ENCODE measurements around the gene EIF4A3. TPM values are rescaled to one million over a fixed set of nuclear protein-coding genes. Genes with fewer than 3 reads are reported as not detected.
A peak's percentile ranks its signal among the peaks of the same experiment; 100 is the strongest.

The EIF4A3 gene
- total and polyA plus RNA-seq, 12 donors = 16.2 to 51.0 (median 34.3) TPM

DNA sequence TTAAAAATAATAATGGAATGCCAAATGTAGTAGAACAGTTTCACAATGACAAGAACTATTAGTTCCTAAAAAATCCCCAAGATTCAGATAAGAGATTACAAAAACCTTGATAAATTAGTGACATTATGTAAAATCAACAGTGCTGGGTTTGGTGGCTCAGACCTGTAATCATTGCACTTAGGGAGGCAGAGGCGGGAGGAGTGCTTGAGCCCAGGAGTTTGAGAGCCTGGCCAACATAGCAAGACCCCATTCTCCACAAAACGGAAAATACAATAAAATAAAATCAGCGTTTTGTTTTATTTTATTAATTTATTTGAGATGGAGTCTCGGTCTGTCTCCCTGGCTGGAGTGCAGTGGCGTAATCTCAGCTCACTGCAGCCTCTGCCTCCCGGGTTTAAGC, 27.0 kb upstream of the EIF4A3 start:
- no peak overlapping the region for H3K27ac ChIP-seq
- no peaks in the 10 kb centered on the region for H3K36me3 ChIP-seq
- peaks cover 0 to 13% (median 3%) of the 10 kb centered on the region in 7 donors for H3K27me3 ChIP-seq
- no peak for DNase-seq
- H3K4me1 ChIP-seq = peaks cover 0 to 7% (median 0%) of the 10 kb centered on the region in 9 donors
- WGBS, 2 donors = 94 to 95% methylated on average over 6 of the region's 6 CpGs
- intact Hi-C loops (cut with DNase I) = no loop called here
- H3K4me3 ChIP-seq = no peak overlapping the region
- no peak for TF ChIP-seq CTCF (IDR thresholded peaks at IDR 0.05)
- ATAC-seq = no peak
- no peaks in the 10 kb centered on the region for H3K9me3 ChIP-seq

GRCh38 chr17:80173126-80173525, 26.2 kb upstream of the EIF4A3 start:
- Histone ChIP-seq H3K36me3 (no peaks in the 10 kb centered on the region), H3K27ac (no peak overlapping the region), H3K9me3 (no peaks in the 10 kb centered on the region), H3K4me3 (no peak overlapping the region), H3K4me1 (peaks cover 0 to 7% (median 0%) of the 10 kb centered on the region in 9 donors), H3K27me3 (peaks cover 0 to 13% (median 3%) of the 10 kb centered on the region in 7 donors)
- TF ChIP-seq CTCF (IDR thresholded peaks at IDR 0.05) = no peak
- intact Hi-C loops (cut with DNase I) = no loop called here
- ATAC-seq (no peak), DNase-seq (no peak)
- 74 to 88% methylated on average over 12 of the region's 12 CpGs for WGBS, 2 donors

DNA sequence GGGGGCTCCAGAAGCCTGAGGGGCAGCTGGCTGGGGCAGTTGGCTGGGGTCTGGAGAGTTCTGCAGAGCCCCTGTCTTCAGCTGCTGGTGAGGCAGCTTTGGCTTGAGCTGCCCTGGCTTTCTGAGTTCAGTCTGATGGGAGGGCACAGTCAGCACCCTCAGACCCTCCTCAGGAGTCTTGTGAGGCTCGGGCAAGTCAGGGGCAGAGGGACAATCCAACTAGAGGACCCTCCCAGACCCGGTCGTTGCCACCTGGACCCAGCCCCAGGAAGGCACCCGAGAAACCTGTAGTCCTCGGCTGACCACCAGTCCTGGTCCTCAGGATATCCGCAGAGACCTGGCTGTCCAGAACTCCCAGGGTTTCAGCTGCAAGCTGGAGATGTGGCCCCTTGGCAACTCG, 24.8 kb upstream of the EIF4A3 start:
- ATAC-seq (peak in 1 of 8 donors; percentile 30), DNase-seq (no peak)
- 87 to 94% methylated on average over 7 of the region's 7 CpGs for WGBS, 2 donors
- Histone ChIP-seq H3K27ac (no peak overlapping the region), H3K4me1 (peaks cover 0 to 7% (median 0%) of the 10 kb centered on the region in 9 donors), H3K36me3 (no peaks in the 10 kb centered on the region), H3K4me3 (no peak overlapping the region), H3K9me3 (no peaks in the 10 kb centered on the region), H3K27me3 (peaks cover 0 to 10% (median 3%) of the 10 kb centered on the region in 7 donors)
- no peak for TF ChIP-seq CTCF (IDR thresholded peaks at IDR 0.05)
- intact Hi-C loops (cut with DNase I) = no loop called here

DNA sequence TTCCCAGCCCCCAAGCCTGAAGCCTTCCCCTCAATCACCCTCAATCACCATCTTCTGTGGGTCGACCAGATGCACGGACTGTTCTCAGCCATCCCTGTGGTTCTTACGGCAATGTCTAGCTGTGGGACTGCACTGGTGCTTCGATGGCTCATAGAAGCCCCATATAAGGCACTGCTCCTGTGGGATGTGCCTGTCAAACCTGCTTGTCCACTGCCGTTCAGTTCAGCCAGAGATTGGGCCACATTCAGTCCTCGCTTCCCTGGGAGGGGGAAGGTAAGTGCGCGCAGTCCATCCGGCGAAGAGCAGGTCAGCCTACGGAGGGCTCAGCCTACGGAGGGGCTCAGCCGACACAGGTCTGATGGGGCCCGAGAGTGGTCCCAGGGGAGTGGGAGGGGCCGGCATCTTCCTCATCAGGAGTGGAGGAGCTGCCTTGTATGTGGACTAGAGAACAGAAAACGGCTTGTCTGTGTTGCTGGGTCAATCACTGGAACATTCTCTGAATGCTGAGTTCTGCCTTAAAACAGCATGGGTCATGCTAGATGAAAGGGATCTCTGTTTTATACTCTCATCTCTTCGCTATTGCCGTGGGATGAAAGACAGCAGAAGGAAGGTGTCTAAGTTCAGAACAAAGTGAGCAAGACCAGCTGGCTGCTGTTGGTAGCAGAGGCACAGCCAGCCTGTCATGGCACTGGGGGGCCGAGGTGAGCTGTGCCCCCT, 23.0 kb upstream of the EIF4A3 start, which contains the start of gene CARD14:
Gene CARD14, plus strand, starts transcription at position 247 of the 717 bp plus-strand sequence. CDS start 11,409 bp downstream, outside the sequence.
- TF ChIP-seq CTCF (IDR thresholded peaks at IDR 0.05) = no peak
- Histone ChIP-seq H3K4me3 (no peak within 1 kb of the TSS), H3K9me3 (no peaks in the 10 kb centered on the region), H3K4me1 (no peaks in the 10 kb centered on the region), H3K27me3 (peaks cover 0 to 14% (median 0%) of the 10 kb centered on the region in 7 donors), H3K27ac (no peak within 1 kb of the TSS), H3K36me3 (no peaks in the 10 kb centered on the region)
- 61 to 66% methylated on average over 19 of the region's 19 CpGs for WGBS, 2 donors
- intact Hi-C loops (cut with DNase I) = no loop called here
- no peak for ATAC-seq
- DNase-seq = no peak

Measured in heart right ventricle (tissue), 16 donors.